HepG2 (cell line): ENCODE results near the gene SP140L. TPM values are rescaled to one million over a fixed set of nuclear protein-coding genes. Genes with fewer than 3 reads are reported as not detected.

Experiments used
- AHDC1 ChIP-seq: sonication (generic); formaldehyde crosslinking; IDR thresholded peaks from 2 replicates; pipeline ENCODE4 v1.5.1; 2020; ENCODE audit warnings: mild to moderate bottlenecking, missing genetic modification reagents, borderline replicate concordance
- ATF4 ChIP-seq, 2 experiments: fragments of 450-650 bp in 1 of 2; sonication (generic) in 1 of 2; formaldehyde crosslinking; IDR thresholded peaks; 2 replicates each; pipeline versions ENCODE4 v1.5.0 to v1.8.0; 2020 to 2022; ENCODE audit warnings: mild to moderate bottlenecking in 1 of 2, missing genetic modification reagents in 1 of 2
- ATF6 ChIP-seq: sonication (generic); formaldehyde crosslinking; conservative IDR thresholded peaks from 2 replicates; pipeline ENCODE4 v1.4.0; 2020; ENCODE audit warnings: missing genetic modification reagents
- DBP ChIP-seq: sonication (generic); formaldehyde crosslinking; IDR thresholded peaks from 2 replicates; pipeline ENCODE4 v1.4.0; 2020; ENCODE audit warnings: missing genetic modification reagents; ENCODE audit errors: not compliant biosample characterization
- EP300 ChIP-seq, 3 experiments: sonication (generic) in 1 of 3; formaldehyde crosslinking in 1 of 3; IDR thresholded peaks; 2 replicates each; pipeline versions ENCODE4 v1.5.1 to v1.6.1; 2011 to 2020; ENCODE audit warnings: low read depth in 2 of 3, low read length in 2 of 3, borderline replicate concordance in 1 of 3, improper control_type of control experiment in 1 of 3, mild to moderate bottlenecking in 1 of 3, missing genetic modification reagents in 1 of 3, moderate library complexity in 1 of 3
- FOXK2 ChIP-seq: fragments of 450-650 bp; IDR thresholded peaks from 2 replicates; pipeline ENCODE4 v1.6.1; 2016
- MED8 ChIP-seq: sonication (generic); formaldehyde crosslinking; IDR thresholded peaks from 2 replicates; pipeline ENCODE4 v1.8.1; 2023; ENCODE audit warnings: mild to moderate bottlenecking, missing genetic modification reagents; ENCODE audit not compliant: insufficient replicate concordance
- PCBP2 ChIP-seq: fragments of 200-400 bp; formaldehyde crosslinking; optimal IDR thresholded peaks from 2 replicates; pipeline ENCODE3; 2018; ENCODE audit warnings: low read length, low read depth; ENCODE audit not compliant: poor library complexity, severe bottlenecking
- SALL1 ChIP-seq: sonication (generic); formaldehyde crosslinking; IDR thresholded peaks from 2 replicates; pipeline ENCODE4 v1.8.0; 2022; ENCODE audit warnings: mild to moderate bottlenecking, missing genetic modification reagents
- SP5 ChIP-seq: IDR thresholded peaks from 2 replicates; pipeline ENCODE4 v1.6.1; 2016; ENCODE audit warnings: low read depth, borderline replicate concordance
- ZBTB25 ChIP-seq: IDR thresholded peaks from 2 replicates; pipeline ENCODE4 v1.6.1; 2018; ENCODE audit warnings: missing genetic modification reagents
- ZBTB43 ChIP-seq: sonication (generic); formaldehyde crosslinking; conservative IDR thresholded peaks from 2 replicates; pipeline ENCODE4 v1.4.0; 2020; ENCODE audit warnings: missing genetic modification reagents
- ZNF597 ChIP-seq: sonication (generic); formaldehyde crosslinking; IDR thresholded peaks from 2 replicates; pipeline ENCODE4 v1.5.0; 2020; ENCODE audit warnings: missing genetic modification reagents
- ZSCAN20 ChIP-seq: sonication (generic); formaldehyde crosslinking; IDR thresholded peaks from 2 replicates; pipeline ENCODE4 v1.4.0; 2020; ENCODE audit warnings: missing genetic modification reagents, mild to moderate bottlenecking, borderline replicate concordance
- polyA plus RNA-seq, 8 experiments: library from polyadenylated mRNA; depleted of rRNA in 3 of 8; stranded (reverse) in 7 of 8; unstranded in 1 of 8; fragments of >200 nt; fragmentation: Illumina TruSeq in 4 of 8; extraction: Trizol in 4 of 8; gene quantifications; 2 replicates each; pipeline versions ENCODE4 v1.2.1 to v1.2.3, GENCODE V29; 2011 to 2016; ENCODE audit warnings: low read depth in 4 of 8, missing spikeins in 1 of 8, mixed read lengths in 1 of 8; ENCODE audit not compliant: insufficient read depth in 1 of 8
- total RNA-seq, 5 experiments: library from RNA; depleted of rRNA; stranded (reverse); fragments of >200 nt; fragmentation: Illumina TruSeq; extraction: Trizol; gene quantifications; 2 replicates each; pipeline ENCODE4 v1.2.3, GENCODE V29; 2016; ENCODE audit warnings: low read depth in 1 of 5

The SP140L gene
- total and polyA plus RNA-seq, 2 of the 13 experiments (the other 11 are each of a cell fraction or from before 2014, with no cell fraction given) = 10.9 to 17.5 TPM

GRCh38 chr2:230356084-230356483, 29.1 kb downstream of the SP140L start (continued):
- TF ChIP-seq AHDC1 (peak; percentile 48; the same call in 1 of the 2 replicates), FOXK2 (no peak), MED8 (no peak), PCBP2 (no peak), SP5 (CRISPR knock-in tag) (no peak), ATF4 (CRISPR knock-in tag; IDR thresholded peaks at IDR 0.05) (no peak), ZBTB43 (CRISPR knock-in tag) (no peak), ZBTB25 (no peak), ATF6 (CRISPR knock-in tag) (no peak), ZSCAN20 (CRISPR knock-in tag) (no peak), EP300 (IDR thresholded peaks at IDR 0.05; ENCODE audit: low read depth in 2 of 2, low read length in 2 of 2) (peak in 1 of 2 experiments; percentile 72; a peak in 2 of 4 replicates), EP300 (CRISPR knock-in tag; IDR thresholded peaks at IDR 0.05; ENCODE audit: borderline replicate concordance) (no peak), SALL1 (CRISPR knock-in tag) (no peak; the same call in 1 of the 2 replicates), ZNF597 (no peak), DBP (CRISPR knock-in tag) (no peak)
